G401.6 (cell line): ENCODE results near the gene BAIAP3.

Experiments
- FAIRE-seq: peaks from 2 replicates; lab custom pipeline; 2012; peaks lifted over from hg19 to GRCh38; lab: Jason Lieb, UNC

BAIAP3 gene

GRCh38 chr16:1300664-1301476 is 32.6 kb upstream of the BAIAP3 start:
- no peak for FAIRE-seq

GRCh38 chr16:1301562-1301961 is 31.9 kb upstream of the BAIAP3 start:
- FAIRE-seq, result no peak

GRCh38 chr16:1305823-1306222 is 27.6 kb upstream of the BAIAP3 start:
- no peak for FAIRE-seq

- no peak for FAIRE-seq
Observed at GRCh38 chr16:1306334-1306733, 27.1 kb upstream of the BAIAP3 start.

GRCh38 chr16:1308036-1308976 is 25.1 kb upstream of the BAIAP3 start:
- FAIRE-seq, result no peak

GRCh38 chr16:1308977-1309885 is 24.2 kb upstream of the BAIAP3 start, which contains the start of gene UBE2I:
TSS of gene UBE2I (plus strand) at chr16:1309636. CDS start at chr16:1314031, 4,395 bp downstream.
- peak; percentile 81 for FAIRE-seq

GRCh38 chr16:1309888-1310831 is 23.3 kb upstream of the BAIAP3 start:
- no peak for FAIRE-seq

- no peak for FAIRE-seq
Observed at GRCh38 chr16:1310832-1311200, 22.6 kb upstream of the BAIAP3 start.

GRCh38 chr16:1311212-1311737 is 22.2 kb upstream of the BAIAP3 start:
- no peak for FAIRE-seq

- no peak for FAIRE-seq
Observed at GRCh38 chr16:1311738-1312466, 21.5 kb upstream of the BAIAP3 start.

GRCh38 chr16:1312467-1312816 is 21.0 kb upstream of the BAIAP3 start:
- no peak for FAIRE-seq

- FAIRE-seq, result no peak
Observed at GRCh38 chr16:1312903-1313302, 20.5 kb upstream of the BAIAP3 start.

- FAIRE-seq, result no peak
Observed at GRCh38 chr16:1313721-1314369, 19.6 kb upstream of the BAIAP3 start.

- no peak for FAIRE-seq
Observed at GRCh38 chr16:1314399-1315068, 18.9 kb upstream of the BAIAP3 start.

GRCh38 chr16:1315081-1316032 is 18.1 kb upstream of the BAIAP3 start:
- no peak for FAIRE-seq

- FAIRE-seq, result no peak
Observed at GRCh38 chr16:1316033-1316405, 17.4 kb upstream of the BAIAP3 start.

GRCh38 chr16:1317479-1318267 is 15.8 kb upstream of the BAIAP3 start:
- FAIRE-seq, result no peak
